Measurements from ENCODE around the gene EIF6.

Gene EIF6

DNA sequence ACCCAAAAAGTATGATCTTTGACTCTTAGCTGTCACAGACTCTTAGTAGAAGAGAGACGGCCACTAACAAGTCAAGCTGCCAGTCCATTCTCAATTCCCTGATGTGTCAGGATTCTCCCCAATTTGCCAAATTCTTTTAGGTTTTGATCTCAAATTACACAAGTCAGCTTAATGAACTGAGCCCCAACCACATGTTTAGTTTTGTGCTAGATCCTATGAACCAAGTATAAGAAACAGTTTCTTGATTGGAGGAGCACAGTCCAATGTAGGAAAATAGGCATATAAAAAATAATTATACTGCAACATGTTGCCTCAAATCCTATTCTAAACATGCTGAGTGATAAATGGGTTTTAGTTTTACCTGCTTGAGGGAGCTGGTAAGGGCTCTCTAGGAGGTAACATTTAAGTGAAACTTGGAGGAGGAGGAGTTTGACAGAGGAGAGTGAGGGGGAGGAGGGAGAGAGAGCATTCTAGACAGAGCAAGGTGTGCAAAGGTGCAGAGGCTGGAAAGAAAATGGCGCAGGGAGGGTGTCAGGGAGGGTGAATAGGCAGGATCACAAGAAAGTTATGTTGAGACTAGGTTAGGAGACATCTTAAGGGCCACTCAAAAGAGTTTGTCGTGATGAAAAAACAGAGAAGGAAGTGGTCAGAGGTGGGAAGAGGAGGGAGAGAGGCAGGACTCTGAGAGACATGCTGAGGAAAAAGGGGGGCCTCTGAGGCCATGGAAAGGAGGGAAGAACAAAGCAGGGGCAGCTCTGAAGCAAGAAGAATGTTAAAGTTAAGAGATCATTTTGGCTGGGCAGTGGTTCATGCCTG, 30.5 kb upstream of the EIF6 start:
- in situ Hi-C loops (cut with MboI; ENCODE audit: low sequenced_read_pairs), result no loop called here

DNA sequence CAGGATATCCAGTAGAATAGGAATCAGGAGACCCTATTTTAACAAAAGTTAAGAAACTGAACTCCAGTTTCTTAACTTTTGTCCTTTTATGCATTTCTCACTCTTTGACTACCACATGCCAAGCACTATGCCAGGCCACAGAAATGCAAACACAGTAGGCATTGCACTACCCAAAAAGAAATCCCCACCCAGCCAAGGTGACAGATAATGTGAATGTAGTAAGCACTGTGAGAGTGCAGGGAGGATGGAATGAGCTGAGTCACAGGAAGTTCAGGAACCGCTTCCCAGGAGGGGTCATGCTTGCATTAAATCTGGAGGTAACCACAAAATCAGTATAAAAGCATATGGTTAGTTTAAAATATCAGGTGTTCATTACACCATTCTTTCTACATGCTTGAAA, 27.7 kb upstream of the EIF6 start:
- in situ Hi-C loops (cut with MboI; ENCODE audit: low sequenced_read_pairs), result no loop called here

DNA sequence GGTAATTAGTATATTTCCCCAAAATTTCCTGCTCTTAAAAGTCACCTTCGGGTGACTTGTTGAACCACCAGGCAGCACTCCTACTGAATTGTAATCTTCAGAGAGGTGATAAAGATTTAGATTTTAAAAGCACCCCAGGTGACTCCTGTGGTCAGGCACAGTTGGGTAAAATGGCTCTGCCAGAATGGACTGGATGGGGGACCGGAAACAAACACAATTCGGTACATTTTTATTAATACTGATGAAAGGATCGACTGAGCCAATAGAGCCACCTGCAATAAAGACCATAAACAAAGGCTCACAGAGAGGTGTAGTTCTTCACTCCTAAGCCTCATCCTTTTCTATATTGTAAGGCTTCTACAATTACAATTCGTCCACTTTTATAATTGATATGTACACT, 27.2 kb upstream of the EIF6 start:
- in situ Hi-C loops (cut with MboI; ENCODE audit: low sequenced_read_pairs), result no loop called here

DNA sequence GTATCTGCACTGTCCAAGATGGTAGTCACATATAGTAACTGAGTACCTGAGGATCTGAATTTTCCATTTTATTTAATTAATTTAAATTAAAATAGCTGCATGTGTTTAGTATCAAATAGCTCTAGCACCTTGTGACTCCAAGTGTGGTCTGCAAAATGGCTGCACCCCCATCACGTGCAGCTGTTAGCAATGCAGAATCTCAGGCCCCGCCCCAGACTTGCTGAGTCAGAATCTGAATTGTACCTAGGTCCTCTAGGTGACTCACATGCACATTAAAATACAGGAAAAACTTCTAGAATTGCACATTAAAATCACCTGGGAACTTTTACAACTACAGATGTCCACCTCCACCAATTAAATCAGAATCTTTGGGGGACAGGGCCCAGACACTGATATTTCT, 26.8 kb upstream of the EIF6 start:
- in situ Hi-C loops (cut with MboI; ENCODE audit: low sequenced_read_pairs), result no loop called here

DNA sequence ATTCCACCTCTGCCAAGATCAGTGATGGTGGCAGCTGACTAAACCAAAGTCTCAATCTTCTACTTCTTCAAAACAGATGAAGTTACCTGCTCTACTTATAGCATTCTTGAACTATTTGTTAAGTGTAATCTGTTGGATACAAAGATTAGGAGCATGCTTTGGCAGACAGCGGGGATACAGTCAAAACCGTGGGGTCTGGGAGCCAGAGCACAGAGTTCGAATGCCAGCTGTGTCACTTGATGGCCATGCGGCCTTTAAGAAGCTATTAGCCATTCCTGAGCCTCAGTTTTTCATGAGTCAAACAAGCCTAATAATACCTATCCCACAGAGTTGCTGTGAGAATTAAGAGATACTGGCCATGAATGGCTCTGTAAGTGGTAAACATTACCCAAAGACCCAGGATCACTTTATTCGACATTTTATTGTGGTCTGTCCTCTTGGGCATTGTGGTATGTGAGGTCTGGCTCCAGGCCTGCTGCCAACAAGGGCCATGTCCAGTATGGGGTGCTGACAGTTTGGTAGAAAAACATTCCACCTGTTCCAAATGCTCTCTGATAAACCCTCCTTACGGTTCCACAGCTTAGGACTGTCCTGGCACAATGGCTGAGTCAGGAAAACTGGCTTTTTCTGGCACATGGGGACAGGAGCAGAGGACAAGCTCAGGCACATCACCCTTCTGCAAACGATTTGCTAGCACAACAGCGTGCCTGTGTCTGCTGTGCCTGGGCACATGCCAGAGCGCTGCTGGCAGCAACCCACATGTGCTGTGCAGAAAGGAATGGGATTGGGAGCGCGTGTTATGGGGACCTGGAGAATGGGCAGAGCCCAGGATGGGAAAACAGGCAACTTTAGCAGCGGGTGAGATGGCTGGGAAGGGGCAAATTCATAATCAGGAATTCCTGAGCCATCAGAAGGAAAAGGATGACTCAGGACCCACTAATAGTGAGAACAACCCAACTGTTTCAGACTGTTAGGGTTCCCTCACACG, 23.4 kb upstream of the EIF6 start:
- in situ Hi-C loops (cut with MboI; ENCODE audit: low sequenced_read_pairs), result no loop called here

DNA sequence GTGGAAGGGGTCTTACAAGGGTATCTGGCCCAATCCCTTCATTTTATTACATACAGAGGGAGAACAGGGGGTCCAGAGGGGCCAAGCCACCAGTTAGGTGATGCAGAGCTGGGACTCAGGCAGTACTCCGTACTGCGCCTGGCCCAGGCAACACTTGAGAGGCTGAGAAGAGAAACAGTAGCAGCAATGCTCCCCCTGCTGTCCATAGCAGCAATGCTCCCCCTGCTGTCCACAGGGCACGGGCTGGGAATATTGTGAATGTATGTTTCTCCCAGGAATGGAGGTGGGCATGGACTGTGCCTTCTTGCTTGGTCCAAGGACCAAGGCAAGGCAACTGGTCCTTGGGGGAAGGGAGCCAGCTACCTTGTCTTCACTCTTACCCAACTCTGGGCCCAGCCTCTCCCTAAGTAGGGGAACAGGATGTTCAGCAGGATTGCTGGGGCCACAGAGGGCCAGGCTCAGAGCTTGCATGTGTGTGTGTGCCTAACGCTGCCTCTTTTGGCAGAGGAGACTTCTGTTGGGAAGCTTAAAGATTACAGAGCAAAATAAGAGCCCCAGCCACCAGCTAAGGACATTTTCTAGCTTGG, 22.5 kb upstream of the EIF6 start:
- in situ Hi-C loops (cut with MboI; ENCODE audit: low sequenced_read_pairs), result no loop called here

DNA sequence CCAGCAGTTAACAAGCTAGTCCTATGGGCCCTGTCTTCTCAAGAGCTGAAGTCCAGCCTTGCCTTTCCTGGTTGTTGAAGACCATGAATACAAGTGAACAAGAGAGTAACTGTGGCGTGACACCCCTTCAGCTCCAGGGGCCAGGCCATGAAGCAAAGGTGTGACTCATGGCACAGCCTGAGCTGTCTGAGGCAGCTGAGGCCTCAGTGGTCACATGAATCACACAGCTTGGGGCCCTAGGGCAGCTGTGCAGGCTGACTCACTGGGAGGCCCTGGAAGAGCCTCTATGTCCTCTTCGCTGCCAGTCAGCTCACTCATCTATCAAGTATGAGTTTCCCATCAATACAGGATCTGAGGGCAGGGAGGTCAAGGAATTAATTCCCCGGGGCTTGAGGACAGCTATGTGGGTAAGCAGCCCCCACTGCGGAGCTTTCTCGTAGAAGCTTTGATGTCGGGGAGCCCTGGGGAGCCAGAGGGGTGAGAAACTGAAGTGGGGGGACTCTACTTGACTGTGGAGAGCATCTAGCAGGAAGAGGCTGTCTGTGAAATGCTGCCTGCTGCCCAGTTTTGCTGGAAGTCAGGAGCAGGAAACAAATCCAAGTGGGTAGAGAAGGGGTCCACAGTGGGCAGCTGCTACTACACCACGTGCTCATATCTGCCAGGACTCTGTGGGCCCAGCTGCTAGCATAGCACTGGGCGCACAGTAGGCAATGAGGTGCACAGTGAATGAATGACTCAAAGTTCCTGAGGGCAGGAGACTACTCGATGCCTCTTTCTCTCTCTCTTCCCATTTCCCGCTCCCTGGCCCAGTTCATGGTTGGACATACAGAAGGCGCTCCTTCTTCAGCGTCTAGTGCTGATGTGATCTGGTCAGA, 21.3 kb upstream of the EIF6 start:
- in situ Hi-C loops (cut with MboI; ENCODE audit: low sequenced_read_pairs), result no loop called here

DNA sequence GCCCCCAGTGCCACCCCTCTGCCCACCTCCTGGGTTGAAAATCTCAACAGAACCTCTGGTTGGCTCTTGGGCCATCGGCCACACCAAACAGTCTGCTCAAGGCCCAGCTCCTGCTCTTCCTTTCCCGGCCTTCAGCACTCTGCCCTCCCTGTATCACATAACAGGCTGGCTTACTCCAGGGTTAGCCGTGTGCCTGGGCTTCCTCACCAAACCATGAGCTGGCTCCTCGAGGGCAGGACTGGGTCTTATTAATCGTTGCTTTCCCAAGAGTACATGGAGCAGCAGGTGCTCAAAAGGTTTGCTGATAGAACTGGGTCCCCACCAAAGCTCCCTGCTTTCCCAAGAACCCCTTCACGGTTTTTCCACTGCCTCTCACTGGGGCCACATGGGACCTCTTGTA, 20.4 kb upstream of the EIF6 start:
- in situ Hi-C loops (cut with MboI; ENCODE audit: low sequenced_read_pairs), result no loop called here

DNA sequence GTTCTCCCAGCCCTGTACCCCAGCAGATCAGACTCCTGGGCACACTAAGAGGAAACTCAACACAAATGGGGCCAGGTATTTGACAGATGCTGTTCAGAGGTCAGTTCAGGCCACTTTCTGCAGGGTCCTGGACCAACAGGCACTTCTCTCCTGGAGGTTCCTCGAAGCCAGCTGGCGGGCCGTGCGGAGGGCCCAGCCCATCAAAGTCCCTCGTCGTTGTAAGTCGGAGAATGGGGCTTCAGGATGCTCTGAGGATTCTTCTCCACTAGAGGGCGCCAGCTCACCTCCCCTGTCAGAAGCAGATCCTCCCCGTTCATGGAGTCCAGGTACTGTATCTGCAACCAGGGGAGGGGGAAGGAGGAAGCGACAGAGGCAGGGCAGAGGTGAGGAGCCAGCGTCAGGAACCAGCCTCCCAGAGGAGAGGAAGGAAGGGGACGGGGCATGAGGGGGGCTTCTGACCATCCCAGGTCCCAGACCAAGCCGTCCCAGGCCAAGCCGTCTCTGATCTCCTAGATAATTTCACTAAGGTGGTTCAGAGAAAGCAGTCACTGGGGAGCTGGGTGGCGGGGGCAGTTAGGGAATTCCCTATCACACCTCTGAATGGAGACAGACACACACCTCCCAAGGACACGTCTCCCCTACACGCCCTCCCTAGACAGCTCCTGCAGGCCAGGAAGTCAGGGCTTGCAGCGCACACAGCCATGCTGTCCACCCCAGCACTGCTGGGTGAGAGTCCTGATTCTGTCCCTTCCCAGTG, 19.3 kb upstream of the EIF6 start:
- in situ Hi-C loops (cut with MboI; ENCODE audit: low sequenced_read_pairs), result no loop called here

DNA sequence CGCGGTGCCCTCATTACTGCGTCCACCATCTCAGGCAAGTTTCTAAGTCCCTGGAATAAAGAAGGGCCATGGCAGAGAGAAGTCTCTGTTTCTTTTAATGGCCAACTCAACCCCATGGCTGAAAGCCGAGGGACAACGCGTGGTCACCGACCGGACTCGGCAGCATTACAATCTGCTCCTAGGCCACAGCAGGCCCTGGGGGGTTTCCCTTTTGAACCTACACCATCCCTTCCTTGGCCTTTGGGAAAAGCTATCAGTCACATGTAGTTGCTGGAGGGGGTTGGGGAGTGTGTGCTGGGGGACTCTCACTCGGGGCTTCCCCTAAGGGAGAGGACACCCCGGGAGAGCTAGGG, 18.8 kb upstream of the EIF6 start:
- in situ Hi-C loops (cut with MboI; ENCODE audit: low sequenced_read_pairs), result no loop called here

DNA sequence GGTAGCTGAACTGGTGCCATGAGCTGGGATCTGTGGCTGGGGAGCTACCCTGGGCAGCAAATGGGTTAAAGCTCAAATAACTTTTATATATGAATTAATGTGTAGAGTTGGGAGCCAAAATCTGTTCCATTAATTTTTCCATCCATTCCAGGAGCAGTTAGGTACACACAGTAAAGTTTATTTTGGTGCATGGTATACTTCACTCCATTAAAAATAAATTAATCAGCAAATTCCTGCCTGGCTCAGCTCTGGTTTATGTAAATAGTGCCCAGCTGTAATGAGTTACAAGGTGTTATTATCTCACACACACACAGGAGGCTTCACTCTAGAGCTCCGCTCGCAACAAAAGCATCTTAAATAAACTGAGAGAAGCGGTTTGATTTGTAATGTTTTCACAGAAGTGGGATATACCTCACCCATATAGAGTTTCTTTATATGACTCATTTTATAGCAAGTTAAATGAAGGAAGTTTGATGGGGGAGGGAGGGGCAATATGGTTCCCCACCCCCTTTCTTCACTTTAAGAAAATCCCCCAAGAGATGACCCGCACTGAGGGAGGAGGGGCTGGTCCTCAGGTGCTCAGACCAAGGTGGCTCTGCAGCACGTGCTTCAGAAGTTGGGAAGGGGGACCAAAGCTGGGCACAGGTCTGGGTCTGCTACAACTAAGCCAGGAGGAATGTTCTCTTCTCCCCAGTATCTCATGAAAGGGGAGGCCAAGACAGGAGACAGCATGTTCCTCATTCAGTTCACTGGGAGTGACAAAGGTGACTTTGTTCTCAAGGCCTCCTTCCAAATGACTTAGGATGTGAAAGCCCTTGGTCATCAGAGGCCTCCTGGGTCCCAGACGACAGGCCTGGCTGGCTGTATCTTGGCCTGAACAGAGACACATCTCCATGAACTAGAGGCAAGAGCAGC, 18.1 kb upstream of the EIF6 start:
- in situ Hi-C loops (cut with MboI; ENCODE audit: low sequenced_read_pairs), result no loop called here

DNA sequence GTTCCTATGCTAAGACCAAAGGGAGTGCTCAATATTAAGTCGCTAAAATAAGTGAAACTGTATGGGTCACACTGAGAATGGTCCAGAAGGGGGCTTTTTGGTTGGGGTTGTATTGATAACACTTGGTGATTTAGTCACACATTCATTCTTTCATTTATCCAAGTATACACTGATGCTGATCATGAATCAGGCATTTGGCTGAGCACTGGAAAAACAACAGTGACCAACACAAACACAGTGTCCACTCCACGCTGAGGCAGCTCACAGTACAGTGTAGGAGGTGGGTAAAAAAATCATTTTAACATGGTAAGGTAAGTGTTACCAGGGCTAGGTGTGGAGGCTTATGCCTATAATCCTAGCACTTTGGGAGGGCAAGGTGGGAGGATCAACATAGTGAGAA, 16.9 kb upstream of the EIF6 start:
- in situ Hi-C loops (cut with MboI; ENCODE audit: low sequenced_read_pairs), result no loop called here

DNA sequence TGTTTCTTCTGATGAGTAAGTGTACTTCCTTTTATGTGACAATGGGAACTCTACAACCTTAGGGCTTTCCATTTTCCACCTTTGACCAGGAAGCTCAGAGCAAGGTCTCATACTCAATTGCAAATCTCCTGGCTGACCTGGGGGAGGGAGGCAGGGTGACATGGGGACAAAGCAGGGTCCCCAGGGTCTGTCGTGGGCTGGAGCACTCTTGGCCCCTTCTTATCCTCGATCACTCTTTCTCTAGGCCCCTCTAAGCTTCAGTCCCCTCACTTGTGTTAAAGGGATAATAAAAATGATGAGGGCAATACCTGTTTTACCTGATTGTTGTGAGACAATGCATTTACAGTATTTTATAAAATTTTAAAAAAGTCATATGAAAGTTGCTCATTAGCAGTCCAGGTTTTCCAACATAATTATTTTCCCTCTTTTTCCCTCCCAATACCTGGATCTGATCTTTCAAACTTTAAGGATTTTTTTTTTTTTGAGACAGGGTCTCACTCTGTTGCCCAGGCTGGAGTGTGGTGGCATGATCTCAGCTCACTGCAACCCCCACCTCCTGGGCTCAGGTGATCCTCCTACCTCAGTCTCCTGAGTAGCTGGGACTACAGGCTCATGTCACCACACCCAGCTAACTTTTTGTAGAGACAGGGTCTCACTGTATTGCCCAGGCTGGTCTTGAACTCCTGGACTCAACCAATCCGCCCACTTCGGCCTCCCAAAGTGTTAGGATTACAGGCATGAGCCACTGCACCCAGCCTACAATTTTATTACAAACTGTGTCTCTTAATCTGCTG, 16.1 kb upstream of the EIF6 start:
- in situ Hi-C loops (cut with MboI; ENCODE audit: low sequenced_read_pairs), result no loop called here

DNA sequence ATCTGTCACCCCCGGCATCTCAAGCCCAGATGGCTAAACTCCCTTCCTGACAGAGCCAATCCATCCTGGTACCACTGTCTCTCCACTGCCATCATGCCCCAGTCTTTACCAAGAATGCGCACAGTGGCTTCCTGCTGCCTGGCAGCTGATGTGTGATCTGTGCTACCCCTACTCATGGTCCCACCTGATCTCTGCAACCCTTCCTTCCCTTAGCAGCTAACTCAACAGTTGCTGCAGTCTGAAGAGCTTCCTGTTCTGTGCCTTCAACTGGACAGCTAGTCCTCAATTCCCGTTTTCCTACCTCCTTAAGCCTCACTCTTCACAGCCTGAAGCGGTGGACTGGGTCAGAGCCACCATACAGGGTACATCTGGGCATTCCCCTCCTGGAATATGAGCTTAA, 15.2 kb upstream of the EIF6 start:
- in situ Hi-C loops (cut with MboI; ENCODE audit: low sequenced_read_pairs), result no loop called here

DNA sequence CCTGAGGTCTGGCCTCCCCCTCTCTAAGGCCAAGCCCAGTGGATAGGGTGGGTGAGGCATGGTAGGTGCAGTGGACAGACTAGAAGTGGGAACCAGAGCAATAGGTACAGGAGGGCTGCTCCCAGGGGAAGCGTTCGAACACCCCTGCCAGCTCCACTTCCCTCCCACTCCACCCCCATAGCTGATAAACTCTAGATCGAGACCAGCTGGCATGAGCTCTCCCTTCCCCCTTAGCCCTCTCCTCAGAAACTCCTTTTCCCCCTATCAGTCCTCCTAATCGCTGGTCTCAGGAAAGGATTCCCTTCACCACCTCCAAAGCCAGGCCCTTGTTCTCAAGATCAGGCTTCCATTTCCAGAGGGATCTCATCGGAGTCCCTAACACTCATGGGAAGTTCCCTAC, 13.7 kb upstream of the EIF6 start:
- in situ Hi-C loops (cut with MboI; ENCODE audit: low sequenced_read_pairs), result no loop called here

DNA sequence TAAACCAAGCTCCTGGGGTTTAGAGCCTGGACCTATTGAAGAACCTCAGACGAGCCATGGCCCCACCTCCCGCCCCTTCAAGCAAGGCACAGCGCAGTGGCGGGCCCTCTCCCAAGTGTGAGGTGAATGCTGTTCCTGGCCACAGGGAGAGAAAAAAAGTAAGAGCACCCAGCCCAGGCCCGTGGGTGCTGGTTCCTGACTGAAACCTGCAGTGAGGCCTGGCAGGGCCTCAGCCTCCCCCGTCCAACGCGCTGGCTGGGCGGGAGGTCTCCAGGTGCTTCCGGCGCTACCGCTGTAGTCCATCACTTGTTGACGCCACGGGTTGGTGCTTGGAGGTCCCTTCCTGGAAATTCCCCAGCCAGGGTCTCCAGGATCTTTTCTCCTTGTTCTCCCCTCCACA, 13.2 kb upstream of the EIF6 start:
- in situ Hi-C loops (cut with MboI; ENCODE audit: low sequenced_read_pairs), result no loop called here

DNA sequence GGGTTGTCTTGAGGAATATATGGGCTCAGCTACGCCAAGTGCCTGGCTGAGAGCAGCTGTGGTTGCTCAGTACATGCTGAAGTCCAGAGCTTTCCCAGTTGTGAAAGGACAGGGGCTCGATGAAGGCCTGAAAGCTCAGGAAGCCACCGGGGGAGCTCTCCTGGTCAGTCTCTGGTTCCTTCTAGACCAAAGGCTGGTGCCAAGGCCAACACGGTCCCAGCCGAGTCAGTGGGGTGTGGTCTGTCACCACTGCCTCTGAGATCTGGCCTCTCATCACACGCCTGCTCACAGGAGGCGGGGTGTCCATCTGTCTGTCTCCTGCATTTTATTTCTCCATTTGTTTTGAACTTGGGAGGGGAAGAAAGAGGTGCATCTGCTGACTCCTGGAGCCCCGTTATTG, 12.6 kb upstream of the EIF6 start:
- in situ Hi-C loops (cut with MboI; ENCODE audit: low sequenced_read_pairs), result no loop called here

DNA sequence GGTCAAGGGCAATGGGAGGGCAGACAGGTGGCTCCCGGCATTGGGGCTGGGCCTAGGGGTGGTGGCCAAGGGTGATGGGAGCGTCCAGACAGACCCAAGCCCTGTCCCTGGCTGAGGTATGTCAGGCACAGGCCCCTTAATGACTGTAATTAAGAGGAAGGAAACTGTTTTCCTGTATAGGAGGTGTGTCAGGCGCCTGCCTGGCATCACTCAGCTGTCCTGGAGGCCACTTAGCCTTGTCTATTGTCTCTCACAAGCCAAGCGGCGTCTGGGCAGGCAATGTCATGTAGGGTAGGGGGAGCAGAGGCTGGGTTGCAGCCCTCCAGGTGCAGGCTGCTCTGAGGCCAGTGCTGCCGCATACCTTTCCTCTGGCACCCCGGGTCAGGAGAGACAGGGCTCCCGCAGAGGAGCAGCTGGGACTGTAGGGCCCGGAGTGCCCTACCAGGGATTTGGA, 11.6 kb upstream of the EIF6 start:
- in situ Hi-C loops (cut with MboI; ENCODE audit: low sequenced_read_pairs), result no loop called here

Measured in HL-60/S4 treated with phorbol 12-myristate 13-acetate at 8.2 ng/mL for 4 days and 3 days (cell line).